CD4-positive, alpha-beta T cell treated with Interleukin-4 for 4 hours (primary cell): ENCODE results near the gene HMGN1.
A peak's percentile ranks its signal among the peaks of the same experiment; 100 is the strongest.

Experiments
- DNase-seq: peaks from one replicate; pipeline ENCODE4 v3.0.0-alpha.2; 2020

HMGN1 gene

DNA sequence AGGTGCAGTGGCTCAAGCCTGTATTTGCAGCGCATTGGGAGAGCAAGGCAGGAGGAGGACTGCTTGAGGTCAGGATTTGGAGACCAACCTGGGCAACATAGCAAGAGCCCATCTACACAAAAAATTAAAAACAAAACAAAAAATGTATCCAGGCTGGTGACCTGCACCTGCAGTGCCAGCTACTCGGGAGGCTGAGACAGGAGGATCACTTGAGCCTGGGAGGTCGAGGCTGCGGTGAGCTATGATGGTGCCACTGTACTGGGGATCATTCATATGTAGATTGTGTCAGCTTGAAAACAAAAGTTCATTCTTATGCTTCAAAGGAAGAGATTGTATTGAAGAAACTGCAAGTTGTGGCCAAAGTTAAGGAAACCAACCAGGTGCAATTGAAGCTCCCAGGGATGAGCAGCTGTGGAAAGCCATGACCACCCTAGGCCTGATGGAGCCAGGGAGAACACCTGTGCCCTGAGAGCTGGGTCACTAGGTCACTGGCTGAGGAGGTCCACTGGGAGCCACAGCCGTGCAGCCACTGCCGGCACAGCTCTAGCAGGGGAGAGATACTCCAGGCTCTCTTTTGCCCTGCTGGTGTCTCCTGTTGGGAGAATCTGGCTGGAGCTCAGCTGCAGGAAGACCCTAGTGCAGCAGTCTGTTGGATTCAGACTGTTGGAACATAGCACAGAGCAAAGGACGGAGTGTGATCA lies 22.1 kb downstream of the HMGN1 start:
- no peak for DNase-seq

DNA sequence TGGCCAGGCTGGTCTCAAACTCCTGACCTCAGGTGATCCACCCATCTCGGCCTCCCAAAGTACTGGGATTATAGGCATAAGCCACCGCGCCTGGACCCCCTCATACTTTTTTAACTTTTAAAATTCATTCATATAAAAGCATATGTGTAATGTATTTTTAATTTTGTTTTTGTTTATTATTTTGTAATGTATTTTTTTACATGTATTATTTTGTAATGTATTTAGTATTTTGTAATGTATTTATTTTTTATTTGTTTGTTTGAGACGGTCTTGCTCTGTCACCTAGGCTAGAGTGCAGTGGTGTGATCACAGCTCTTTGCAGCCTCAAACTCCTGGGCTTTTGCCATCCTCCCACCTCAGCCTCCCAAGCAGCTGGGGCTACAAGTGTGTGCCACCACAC lies 23.4 kb downstream of the HMGN1 start:
- no peak for DNase-seq

DNA sequence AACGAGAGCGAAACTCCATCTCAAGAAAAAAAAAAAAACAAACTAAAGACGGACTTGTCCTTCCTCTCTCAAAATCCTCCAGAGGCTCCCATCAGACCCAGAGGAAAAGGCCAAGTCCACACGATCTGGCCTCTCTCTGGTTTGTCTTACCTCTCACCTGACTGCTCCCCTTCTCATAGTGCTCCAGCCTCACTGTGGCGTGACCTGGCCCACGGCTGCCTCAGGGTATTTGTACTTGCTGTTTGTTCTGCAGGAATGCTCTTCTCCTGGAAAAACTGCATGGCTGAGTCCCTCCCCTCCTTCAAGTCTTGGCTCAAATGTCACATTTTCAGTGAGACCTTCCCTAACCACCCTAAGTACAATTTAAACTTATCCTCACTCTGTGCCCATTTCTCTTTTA lies 27.5 kb downstream of the HMGN1 start:
- no peak for DNase-seq

DNA sequence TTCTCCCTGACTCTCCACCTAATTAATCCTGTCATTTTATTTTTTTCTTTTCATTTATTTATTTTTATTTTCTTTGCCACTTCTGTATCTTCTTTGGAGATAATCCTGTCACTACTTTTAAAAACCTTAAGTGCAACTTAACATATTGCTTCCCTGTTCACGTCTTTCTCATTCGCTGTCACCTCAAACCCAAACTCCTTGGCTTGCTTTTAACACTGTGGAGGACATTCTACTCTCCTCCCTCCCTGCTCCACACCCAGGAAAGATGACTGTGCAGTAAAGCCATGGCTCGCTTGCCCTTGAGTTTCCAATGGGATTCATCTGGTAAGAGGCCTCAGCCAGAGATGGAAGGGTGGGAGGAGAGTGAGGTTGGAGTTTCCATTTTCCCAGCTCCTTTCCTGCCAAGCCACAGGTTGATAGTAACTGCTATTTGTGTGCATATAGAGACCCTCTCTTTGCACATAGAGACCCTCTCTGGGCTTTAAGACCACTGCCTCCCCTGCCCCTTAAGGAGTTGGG lies 29.0 kb downstream of the HMGN1 start:
- no peak for DNase-seq

DNA sequence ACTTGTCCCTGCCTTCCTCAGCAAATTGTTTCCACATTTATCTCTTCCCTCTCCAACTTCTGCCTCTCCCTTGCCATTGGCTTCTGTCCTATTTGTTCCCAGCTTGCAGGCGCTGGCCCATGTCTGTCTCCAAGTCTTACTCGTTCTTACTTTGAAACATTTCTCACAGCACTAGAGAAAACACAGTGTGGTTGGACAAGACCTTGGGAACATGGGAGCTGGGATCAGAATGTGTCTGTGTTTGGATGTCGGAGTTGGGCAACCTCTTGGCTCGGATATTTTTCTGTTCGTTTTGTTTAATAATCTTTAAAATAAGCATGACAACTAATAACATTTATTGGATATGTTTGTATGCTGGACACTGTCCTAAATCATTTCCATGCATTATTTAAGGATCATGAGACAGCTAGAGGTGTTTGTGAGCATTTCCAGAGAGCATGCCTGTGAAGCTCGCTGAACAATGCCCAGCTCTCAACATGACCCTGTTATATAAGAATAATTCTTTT lies 29.6 kb downstream of the HMGN1 start:
- DNase-seq: no peak

DNA sequence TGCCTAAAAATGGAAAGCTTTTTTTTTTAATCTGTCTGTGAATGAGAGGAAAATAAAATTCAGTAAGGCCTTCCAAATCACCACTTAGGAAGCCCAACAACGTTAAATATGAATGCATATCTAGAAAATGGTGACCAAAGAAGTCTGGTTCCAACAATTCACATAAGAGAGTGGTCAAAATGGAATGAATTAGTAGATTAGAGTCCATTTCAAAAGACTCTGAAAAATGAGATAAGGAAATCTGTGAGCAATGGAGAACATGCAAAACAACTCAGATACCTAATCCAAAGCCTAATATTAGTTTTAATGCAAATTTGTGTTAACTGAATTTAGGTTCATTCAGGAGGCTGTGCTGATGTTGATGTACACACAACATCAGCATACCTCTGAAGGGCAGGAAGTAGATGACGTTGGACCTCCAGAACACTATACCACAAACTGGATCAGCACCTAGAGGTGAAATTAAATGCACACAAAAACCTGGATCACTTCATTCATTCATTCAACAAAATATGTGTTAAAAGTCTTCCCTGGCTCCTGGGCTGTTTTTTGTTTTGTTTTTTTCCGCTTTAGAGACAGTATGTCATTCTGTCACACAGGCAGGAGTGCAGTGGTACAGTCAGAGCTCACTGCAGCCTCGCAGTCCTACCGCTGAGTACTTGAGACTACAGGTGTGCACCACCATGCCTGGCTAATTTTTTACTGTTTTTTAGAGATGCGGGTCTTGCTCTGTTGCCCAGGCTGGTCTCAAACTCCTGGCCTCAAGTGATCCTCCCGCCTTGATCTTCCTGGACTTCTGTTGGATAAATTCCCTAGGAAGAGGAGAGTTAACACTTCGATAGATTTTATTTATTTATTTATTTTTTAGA lies 30.6 kb downstream of the HMGN1 start:
- no peak for DNase-seq

DNA sequence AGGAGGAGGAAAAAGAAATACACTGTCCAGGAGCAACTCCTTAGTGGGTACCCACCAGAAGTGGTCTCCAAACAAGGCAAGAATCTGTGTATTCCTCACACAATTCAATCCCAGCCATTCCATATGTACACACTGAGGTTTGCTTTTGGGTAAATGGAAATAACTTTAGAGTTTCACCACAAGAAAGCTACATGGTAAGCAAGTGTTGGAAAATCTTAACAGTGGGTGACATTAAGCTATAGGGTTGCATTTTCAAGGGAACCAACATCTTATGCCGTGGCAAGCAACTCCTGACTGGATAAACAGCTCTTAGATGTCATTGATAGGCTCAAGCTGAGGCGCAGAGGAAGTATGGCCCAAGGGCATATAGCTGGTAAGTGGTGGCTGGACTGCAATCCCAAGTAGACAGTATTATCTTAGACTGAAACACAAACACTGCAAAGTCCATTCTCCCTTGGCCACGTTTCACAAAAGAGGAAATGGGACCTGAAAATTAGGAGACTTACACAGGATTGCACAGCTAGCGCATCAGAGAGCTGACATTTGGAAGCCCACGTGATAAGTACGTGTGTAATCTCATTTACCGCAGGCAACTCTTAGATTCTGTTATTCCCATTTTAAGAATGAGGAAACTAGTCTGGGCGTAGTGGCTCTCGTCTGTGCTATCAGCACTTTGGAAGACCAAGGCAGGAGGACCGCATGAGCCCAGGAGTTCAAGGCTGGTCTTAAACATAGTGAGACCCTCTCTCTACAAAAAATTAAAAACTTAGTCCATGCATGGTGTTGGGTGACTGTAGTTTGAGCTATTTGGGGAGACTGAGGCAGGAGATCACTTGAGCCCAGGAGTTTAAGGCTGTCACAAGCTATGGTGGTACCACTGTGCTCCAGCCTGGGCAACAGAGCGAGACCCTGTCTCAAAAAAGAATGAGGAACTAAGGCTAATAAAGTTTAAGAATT lies 31.5 kb downstream of the HMGN1 start:
- no peak for DNase-seq

DNA sequence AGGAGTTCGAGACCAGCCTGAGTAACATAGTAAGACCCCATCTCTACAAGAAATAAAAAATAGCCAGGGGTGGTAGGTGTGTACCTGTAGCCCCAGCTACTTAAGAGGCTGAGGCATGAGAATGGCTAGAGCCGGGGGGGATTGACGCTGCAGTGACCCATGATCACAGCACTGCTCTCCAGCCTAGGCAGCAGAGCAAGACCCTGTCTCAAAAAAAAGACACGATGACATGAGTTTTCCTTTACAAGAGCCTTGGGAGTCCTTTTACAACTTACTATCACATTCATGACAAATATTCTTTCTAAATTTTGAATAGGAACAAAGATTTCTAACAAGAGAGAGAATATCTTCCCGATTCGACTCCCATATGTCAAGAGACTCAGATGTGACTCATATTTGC lies 32.2 kb downstream of the HMGN1 start:
- DNase-seq: no peak

DNA sequence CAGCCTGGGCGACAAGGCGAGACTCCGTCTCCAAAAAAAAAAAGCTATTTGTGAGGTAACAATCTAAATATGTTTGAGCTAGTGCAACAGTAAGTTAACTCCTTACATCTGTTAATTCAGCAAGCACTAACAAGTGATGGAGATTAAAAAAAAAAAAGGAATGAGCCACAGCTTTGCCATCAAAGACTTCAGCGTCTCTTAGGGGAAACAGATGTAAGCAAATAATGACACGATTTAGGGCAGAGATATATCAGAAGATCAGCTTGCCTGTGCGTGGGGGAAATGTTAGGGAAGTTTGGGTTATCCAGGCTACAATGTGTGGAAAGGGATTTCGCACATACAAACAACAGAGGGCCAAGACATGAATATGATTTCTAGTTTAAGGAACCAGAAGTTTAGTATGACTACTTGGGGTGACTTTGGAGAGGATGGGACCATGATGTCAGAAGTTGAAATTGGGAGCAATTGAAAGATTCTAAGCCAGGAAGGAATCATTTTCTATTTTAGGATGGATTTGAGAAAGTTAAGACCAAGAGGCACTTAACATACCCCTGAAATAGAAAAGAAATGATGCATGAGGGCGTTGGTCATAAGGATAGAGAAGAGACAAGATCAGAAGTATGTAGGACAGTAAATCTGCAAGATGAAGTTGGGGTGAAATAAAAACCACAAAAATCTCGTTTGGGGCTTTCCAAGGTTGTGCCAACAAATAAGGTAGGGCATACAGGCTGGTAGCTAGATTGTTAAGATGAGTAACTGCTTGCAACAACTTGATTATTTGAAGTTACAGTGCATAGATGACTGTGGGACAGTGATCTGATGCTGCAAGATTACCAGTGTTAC lies 33.1 kb downstream of the HMGN1 start:
- DNase-seq: peak; percentile 76

DNA sequence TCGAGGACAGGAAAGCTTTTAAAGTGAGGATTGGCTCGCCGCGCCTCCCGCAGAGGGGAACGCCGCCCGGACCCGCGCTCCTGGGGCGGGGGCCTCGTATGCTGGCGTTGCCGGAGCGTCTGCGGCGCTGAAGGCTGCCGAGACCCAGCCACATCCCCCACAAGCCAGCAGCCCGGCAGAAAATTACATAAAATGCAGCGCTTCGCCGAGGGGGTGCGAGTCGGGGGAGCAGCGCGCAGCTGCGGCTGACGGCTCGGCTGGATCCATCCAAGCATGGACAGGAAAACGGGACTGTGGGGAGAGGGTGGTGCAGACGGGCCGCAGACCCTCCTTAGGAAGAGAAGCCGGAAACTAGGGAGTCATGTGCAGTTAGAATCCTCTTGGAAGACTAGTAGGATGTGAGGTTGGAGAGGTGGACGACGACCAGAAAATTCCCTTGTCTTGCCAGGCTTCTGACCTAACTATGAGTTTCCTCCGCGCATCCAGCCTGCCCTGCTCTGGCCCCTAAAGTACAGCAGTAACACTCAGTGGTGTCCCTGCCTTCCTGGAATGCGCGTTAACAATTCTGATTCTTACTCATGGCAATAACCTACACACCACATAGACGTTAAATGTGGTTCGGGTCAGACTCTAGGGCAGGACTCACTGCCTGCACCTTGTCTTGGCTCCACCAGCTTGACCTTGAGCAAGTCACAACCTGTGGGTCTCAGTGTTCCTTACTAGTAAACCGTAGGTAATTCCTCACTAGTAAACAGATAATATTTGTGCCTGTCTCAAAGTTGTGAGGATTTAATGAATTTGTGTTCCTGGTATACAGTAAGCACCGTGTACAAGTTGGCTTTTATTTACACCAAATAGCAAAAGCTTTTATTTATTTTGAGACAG lies 34.5 kb downstream of the HMGN1 start:
- peak; percentile 27 for DNase-seq

DNA sequence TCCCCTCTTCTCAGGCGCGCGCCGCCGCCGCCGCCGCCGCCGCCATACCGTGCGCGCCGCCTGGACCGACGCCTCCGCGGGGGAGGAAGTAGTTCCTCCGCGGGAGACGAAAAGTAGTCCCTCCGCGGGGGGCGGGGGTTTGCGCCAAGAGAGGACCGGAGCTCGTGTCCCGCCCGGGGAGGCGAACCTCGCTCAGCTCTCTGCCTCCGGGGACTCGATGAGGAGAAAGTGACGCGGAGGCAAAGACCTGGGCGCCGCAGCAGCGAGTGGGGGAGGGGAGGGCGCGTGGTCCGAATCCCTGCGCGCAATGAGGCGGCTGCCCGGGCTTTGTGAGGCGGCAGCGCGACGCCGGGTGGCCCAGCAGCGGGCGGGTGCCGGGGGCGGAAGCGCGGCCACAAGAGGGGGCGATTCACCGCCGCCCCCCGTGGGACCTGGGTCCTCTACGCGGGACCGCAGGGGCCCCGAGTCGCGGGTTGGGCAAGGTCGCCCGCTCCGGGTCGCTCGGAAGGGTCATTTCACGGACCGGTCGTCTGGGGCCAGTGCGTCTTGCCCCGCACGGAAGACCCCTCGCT lies 35.2 kb downstream of the HMGN1 start, which contains the start of gene BRWD1:
Gene BRWD1, minus strand, starts transcription at position 62 of the 572 bp plus-strand sequence. CDS start 141 bp downstream, outside the sequence.
- DNase-seq: peak; percentile 78

DNA sequence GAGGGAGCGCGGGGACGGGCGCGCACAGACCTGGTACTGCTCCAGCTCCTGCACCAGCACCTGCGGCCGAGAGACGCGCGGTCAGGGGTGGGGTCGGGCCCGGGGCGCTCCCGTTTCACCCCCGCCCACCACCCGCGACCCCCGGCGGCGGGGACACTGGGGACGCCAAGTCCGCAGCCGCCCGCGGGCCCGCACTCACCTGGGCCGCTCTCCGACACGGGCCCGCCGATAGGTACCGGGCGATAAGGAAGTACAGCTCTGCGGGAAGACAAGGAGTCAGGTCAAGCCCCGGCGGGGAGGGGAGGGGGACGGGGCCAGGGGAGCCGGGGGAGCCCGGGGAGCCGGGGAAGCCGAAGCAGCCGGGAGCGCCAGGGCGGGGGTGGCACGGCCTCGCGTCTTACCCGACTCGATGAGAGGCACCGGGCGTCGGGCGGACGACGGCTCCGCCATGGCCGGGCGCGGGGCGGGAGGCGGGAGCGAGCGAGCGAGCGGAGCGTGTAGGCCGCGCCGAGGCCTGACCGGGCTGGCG lies 35.8 kb downstream of the HMGN1 start:
- no peak for DNase-seq

DNA sequence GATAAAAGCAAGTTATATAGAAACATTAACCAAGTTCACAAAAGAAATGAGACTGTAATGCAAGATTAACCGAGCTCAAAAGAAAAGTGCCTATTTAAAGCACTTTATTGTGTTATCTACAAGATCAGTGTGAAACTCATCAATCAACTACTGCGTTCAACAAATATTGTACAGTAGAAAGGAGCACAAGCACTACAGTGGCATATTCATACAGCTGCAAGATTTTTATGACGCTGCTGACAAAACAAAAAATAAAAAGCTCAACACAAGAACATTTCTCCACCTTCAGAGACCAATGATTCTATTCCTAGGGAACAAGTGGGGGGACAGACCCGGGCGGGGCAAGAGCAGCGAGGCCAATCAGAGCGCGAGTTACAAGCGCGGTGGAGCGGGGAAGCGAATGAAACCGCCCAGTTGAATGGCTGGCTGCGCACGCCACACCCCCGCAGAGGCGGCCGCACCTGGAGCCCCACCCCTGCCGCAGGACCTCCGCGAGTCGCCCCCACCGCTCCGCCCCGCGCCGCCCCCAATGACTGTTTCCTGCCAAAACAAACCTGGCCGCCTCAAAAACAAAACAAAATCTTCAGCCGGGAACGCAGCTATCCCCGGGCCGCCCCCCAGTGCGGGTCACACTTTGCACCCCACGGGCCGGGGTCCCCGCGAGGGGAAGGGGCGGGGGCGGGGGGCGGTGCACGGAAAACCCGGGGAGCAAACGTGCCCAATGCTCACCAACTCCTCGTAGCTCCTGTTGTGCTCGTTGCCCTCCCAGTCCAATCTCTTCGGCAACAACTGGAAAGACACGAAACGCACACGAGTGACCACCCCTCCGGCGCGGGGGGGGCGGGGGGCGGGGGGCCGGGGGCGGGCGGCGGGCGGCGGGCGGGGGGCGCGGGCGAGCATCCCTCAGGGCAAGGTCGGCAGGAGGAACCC lies 36.5 kb downstream of the HMGN1 start:
- peak; percentile 92 for DNase-seq

DNA sequence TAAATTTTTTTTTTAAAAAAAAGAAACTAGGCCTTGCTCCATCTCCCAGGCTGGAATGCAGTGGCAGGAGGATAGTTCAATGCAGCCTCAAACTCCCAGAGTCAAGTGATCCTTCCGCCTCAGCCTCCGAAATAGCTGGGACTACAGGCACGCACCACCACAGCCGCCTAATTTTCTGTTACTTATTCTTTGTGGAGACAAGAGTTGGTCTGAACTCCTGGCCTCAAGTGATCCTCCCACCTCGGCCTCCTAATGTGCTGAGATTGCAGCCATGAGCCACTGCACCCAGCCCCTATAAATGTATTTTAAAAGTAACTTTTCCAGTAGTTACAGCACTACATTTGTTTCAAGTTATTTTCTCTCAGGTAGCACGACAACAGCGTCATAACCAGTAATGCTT lies 37.7 kb downstream of the HMGN1 start:
- no peak for DNase-seq

DNA sequence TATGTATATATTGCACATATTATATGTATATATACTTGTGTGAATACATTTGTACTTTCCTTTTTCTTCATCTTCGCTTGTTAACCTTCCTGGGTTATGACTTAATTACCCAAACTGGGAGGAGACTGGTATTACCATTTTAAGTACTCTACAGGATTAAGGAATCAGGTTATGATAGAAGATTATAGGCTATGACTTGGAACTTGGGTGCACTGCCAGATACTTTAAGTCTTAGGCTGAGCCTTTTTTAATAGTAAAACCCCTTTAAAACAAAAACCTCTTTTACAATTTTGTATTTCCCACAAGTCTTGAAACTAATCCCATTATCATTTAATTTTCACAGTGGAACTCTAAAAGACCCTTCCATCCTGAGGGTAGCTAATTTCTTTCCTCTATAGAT lies 41.4 kb downstream of the HMGN1 start:
- DNase-seq: no peak

DNA sequence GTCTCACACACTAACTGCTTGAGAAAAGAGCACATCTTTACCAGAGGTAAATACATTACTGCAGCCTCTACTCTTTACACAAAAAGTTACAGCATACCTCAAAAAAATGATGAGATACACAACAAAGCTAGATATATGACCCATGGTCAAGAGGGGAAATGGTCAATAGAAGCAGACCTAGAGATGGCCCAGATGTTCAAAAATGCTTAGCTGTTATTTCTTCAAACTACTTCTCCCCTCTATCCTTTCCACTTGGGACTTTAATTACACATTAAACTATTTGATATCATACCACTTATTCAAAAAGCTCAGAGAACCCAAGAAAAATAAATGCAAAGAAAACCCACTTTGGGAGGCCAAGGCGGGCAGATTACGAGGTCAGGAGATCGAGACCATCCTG lies 48.3 kb downstream of the HMGN1 start:
- no peak for DNase-seq

DNA sequence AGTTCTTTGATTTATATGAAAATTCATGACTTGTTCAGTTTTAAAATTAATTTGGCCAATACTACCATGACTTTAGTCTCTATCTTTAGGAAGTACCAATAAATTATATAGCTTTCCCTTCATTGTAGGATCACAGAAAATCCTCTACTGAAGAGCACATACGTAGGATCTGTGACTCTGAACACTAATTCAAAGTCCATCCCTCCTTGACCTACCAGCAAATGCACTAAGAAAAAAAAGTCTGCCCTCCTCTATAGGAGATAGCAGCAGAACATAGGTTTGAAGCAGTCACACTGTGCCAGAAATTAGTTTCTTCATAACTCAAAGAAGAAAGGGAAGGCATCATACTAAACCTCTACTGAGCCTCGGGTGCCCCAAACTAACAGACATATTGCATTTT lies 52.0 kb downstream of the HMGN1 start:
- no peak for DNase-seq
